Ovary (tissue), 9 donors: ENCODE measurements around the gene HDGF. TPM values are rescaled to one million over a fixed set of nuclear protein-coding genes. Genes with fewer than 3 reads are reported as not detected.

Experiments
- DNase-seq, 5 donors: peaks; one replicate each; pipeline ENCODE4 v3.0.0-alpha.2; 2019 to 2020
- H3K27ac ChIP-seq, 2 donors: fragments of 200-600 bp; one replicate each; pipeline versions ENCODE4 v1.5.1 to v1.8.0; 2019 to 2022
- H3K27me3 ChIP-seq: fragments of 200-600 bp; one replicate; pipeline ENCODE4 v1.8.0; 2022
- H3K36me3 ChIP-seq: fragments of 200-600 bp; sonication (generic); one replicate; pipeline ENCODE4 v1.5.1; 2019
- H3K4me1 ChIP-seq: one replicate; pipeline ENCODE4 v1.8.1; 2013; ENCODE audit warnings: mild to moderate bottlenecking, moderate library complexity; ENCODE audit not compliant: insufficient read depth
- H3K4me3 ChIP-seq: fragments of 200-600 bp; sonication (generic); one replicate; pipeline ENCODE4 v1.5.1; 2017
- H3K9me3 ChIP-seq, 2 donors: fragments of 200-600 bp in 1 of 2; sonication (generic) in 1 of 2; one replicate each; pipeline versions ENCODE4 v1.5.1 to v1.8.1; 2013 to 2019; ENCODE audit warnings: mild to moderate bottlenecking in 1 of 2, moderate library complexity in 1 of 2
- EP300 ChIP-seq: sonication (generic); formaldehyde crosslinking; IDR thresholded peaks from one replicate; pipeline ENCODE4 v1.6.1; 2017; ENCODE audit warnings: antibody characterized with exemption
- POLR2A ChIP-seq: fragments of 450-650 bp; IDR thresholded peaks from one replicate; pipeline ENCODE4 v1.6.1; 2017; ENCODE audit warnings: antibody characterized with exemption, mild to moderate bottlenecking, moderate library complexity
- WGBS, 3 donors: extraction: QIAGEN DNeasy Blood & Tissue Kit in 1 of 3; methylation state at CpG; one replicate each; pipeline versions ENCODE4 v1.1.5 to v1.1.7; 2013 to 2017; 5-methylcytosine and 5-hydroxymethylcytosine counted together
- intact Hi-C, 4 donors: fragments of 100-400 bp; cut with DNase I; formaldehyde crosslinking; loops; one replicate each; pipeline versions ENCODE4 v1.11.0 to v1.15.1; 2022 to 2023
- polyA plus RNA-seq, 2 donors: library from polyadenylated mRNA; stranded (reverse); fragments of 200-250 nt in 1 of 2; fragments of 350-450 nt in 1 of 2; fragmentation: Illumina TruSeq in 1 of 2; extraction: RNeasy Lipid Tissue Mini Kit (QIAGEN cat#74804) in 1 of 2; gene quantifications; one replicate each; pipeline ENCODE4 v1.2.3, GENCODE V29; 2013 to 2014
- total RNA-seq, 7 donors: library from RNA; depleted of rRNA in 2 of 7; stranded (reverse); fragments of >200 nt in 2 of 7; fragmentation: NEBNext Ultra II Directional in 3 of 7; extraction: Animal tissue kit (Norgen Biotek cat#: 25700) in 3 of 7; gene quantifications; one replicate each; pipeline versions ENCODE4 v1.1.0 to v1.2.4, GENCODE V29; 2016 to 2023
- TF ChIP-seq, protein P1 (sequence below), 3 donors: fragments of 450-650 bp in 2 of 3; fragments of 200-600 bp in 1 of 3; IDR thresholded peaks; one replicate each; pipeline versions ENCODE4 v1.5.1 to v1.8.0; 2016 to 2022; ENCODE audit warnings: antibody characterized with exemption in 3 of 3, mild to moderate bottlenecking in 1 of 3
- donor health status: DM: no; HTN: no; CAD: no; lungs with moderate emphysema.
- donor health status: DM: no; HTN: no; CAD: no.
- donor health status: Bipolar disorder and iron deficiency.
- donor health status: DM: yes; HTN: yes; CAD: no.
- donor health status: DM: no; HTN: no; CAD: no.
- donor health status: DM: yes; HTN: yes; CAD: no.

Gene HDGF
- total and polyA plus RNA-seq, 9 donors = 81.1 to 184 (median 146) TPM

- intact Hi-C loops = no loop called here
- no peak overlapping the region for H3K27ac ChIP-seq
- 76% methylated on average over 14 of the region's 14 CpGs for whole genome bisulfite sequencing, 3 donors
- no peaks in the 10 kb centered on the region for H3K27me3 ChIP-seq
- no peaks in the 10 kb centered on the region for H3K9me3 ChIP-seq
- TF ChIP-seq, protein P1, sequence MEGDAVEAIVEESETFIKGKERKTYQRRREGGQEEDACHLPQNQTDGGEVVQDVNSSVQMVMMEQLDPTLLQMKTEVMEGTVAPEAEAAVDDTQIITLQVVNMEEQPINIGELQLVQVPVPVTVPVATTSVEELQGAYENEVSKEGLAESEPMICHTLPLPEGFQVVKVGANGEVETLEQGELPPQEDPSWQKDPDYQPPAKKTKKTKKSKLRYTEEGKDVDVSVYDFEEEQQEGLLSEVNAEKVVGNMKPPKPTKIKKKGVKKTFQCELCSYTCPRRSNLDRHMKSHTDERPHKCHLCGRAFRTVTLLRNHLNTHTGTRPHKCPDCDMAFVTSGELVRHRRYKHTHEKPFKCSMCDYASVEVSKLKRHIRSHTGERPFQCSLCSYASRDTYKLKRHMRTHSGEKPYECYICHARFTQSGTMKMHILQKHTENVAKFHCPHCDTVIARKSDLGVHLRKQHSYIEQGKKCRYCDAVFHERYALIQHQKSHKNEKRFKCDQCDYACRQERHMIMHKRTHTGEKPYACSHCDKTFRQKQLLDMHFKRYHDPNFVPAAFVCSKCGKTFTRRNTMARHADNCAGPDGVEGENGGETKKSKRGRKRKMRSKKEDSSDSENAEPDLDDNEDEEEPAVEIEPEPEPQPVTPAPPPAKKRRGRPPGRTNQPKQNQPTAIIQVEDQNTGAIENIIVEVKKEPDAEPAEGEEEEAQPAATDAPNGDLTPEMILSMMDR (IDR thresholded peaks at IDR 0.05) = no peak
- TF ChIP-seq EP300 (no peak), POLR2A (no peak)
- peak in 1 of 5 donors; percentile 41 for DNase-seq
- no peaks in the 10 kb centered on the region for H3K36me3 ChIP-seq
- H3K4me1 ChIP-seq = peaks cover 23% of the 10 kb centered on the region
- H3K4me3 ChIP-seq = no peak overlapping the region
Measured at GRCh38 chr1:156744786-156745419, 6.6 kb downstream of the HDGF start.

- Histone ChIP-seq H3K27me3 (no peaks in the 10 kb centered on the region), H3K4me1 (peaks cover 21% of the 10 kb centered on the region), H3K27ac (no peak overlapping the region), H3K4me3 (no peak overlapping the region), H3K36me3 (no peaks in the 10 kb centered on the region), H3K9me3 (no peaks in the 10 kb centered on the region)
- DNase-seq = peak in 1 of 5 donors; percentile 46
- intact Hi-C loops = no loop called here
- 73 to 76% (median 74%) methylated on average over 7 to 12 of the region's 12 CpGs for WGBS, 3 donors
- TF ChIP-seq EP300 = no peak
- no peak for TF ChIP-seq POLR2A
- TF ChIP-seq, protein P1 (IDR thresholded peaks at IDR 0.05) = no peak
Measured at GRCh38 chr1:156744344-156744743, 7.1 kb downstream of the HDGF start.

GRCh38 chr1:156743367-156744302 is 7.8 kb downstream of the HDGF start:
- Histone ChIP-seq H3K27me3 (no peaks in the 10 kb centered on the region), H3K4me1 (peaks cover 18% of the 10 kb centered on the region), H3K36me3 (no peaks in the 10 kb centered on the region), H3K4me3 (no peak overlapping the region), H3K27ac (no peak overlapping the region), H3K9me3 (no peaks in the 10 kb centered on the region)
- intact Hi-C loops = no loop called here
- 57 to 67% (median 61%) methylated on average over 14 of the region's 14 CpGs for whole genome bisulfite sequencing, 3 donors
- TF ChIP-seq POLR2A (no peak), EP300 (no peak)
- TF ChIP-seq, protein P1 (IDR thresholded peaks at IDR 0.05) = no peak
- DNase-seq = no peak

GRCh38 chr1:156742801-156743200 is 8.7 kb downstream of the HDGF start:
- TF ChIP-seq, protein P1 (IDR thresholded peaks at IDR 0.05) = no peak
- TF ChIP-seq EP300 = no peak
- no peak for TF ChIP-seq POLR2A
- WGBS, 3 donors = 86 to 95% (median 89%) methylated on average over 4 of the region's 4 CpGs
- Histone ChIP-seq H3K27ac (no peak overlapping the region), H3K27me3 (no peaks in the 10 kb centered on the region), H3K9me3 (no peaks in the 10 kb centered on the region), H3K36me3 (no peaks in the 10 kb centered on the region), H3K4me1 (peaks cover 12% of the 10 kb centered on the region), H3K4me3 (no peak overlapping the region)
- DNase-seq = no peak
- intact Hi-C loops = no loop called here
